ENCODE results near the gene CSNK2A1.
"Not testable (repeated sequence)": the region's sequence is repeated elsewhere in the genome, so short reads cannot be mapped to it uniquely, and the experiment has no call there.

The CSNK2A1 gene

GRCh38 chr20:496126-496696 is 47.4 kb downstream of the CSNK2A1 start:
- in situ Hi-C loops (cut with HindIII; ENCODE audit: low sequenced_read_pairs) = no loop called here

- in situ Hi-C loops (cut with HindIII; ENCODE audit: low sequenced_read_pairs) = no loop called here
These were observed 51.4 kb downstream of the CSNK2A1 start for GRCh38 chr20:492159-492558.

GRCh38 chr20:487655-488054 is 55.9 kb downstream of the CSNK2A1 start:
- in situ Hi-C loops (cut with HindIII; ENCODE audit: low sequenced_read_pairs) = no loop called here

GRCh38 chr20:483815-484644 is 59.6 kb downstream of the CSNK2A1 start:
- in situ Hi-C loops (cut with HindIII; ENCODE audit: low sequenced_read_pairs) = no loop called here

- in situ Hi-C loops (cut with HindIII; ENCODE audit: low sequenced_read_pairs) = no loop called here
These were observed 62.4 kb downstream of the CSNK2A1 start for GRCh38 chr20:481167-481566.

- in situ Hi-C loops (cut with HindIII; ENCODE audit: low sequenced_read_pairs) = no loop called here
These were observed 63.5 kb downstream of the CSNK2A1 start for GRCh38 chr20:480044-480443.

GRCh38 chr20:479487-479886 is 64.1 kb downstream of the CSNK2A1 start:
- in situ Hi-C loops (cut with HindIII; ENCODE audit: low sequenced_read_pairs) = no loop called here

- in situ Hi-C loops (cut with HindIII; ENCODE audit: low sequenced_read_pairs) = no loop called here
These were observed 64.6 kb downstream of the CSNK2A1 start for GRCh38 chr20:478949-479429.

- in situ Hi-C loops (cut with HindIII; ENCODE audit: low sequenced_read_pairs) = no loop called here
These were observed 65.3 kb downstream of the CSNK2A1 start for GRCh38 chr20:478010-478948.

GRCh38 chr20:476561-477249 is 66.9 kb downstream of the CSNK2A1 start:
- in situ Hi-C loops (cut with HindIII; ENCODE audit: low sequenced_read_pairs) = not testable (repeated sequence)

GRCh38 chr20:475463-476357 is 67.9 kb downstream of the CSNK2A1 start:
- in situ Hi-C loops (cut with HindIII; ENCODE audit: low sequenced_read_pairs) = no loop called here

- in situ Hi-C loops (cut with HindIII; ENCODE audit: low sequenced_read_pairs) = no loop called here
These were observed 69.0 kb downstream of the CSNK2A1 start for GRCh38 chr20:474581-474980.

- in situ Hi-C loops (cut with HindIII; ENCODE audit: low sequenced_read_pairs) = no loop called here
These were observed 70.7 kb downstream of the CSNK2A1 start for GRCh38 chr20:472889-473292.

GRCh38 chr20:472137-472846 is 71.3 kb downstream of the CSNK2A1 start:
- in situ Hi-C loops (cut with HindIII; ENCODE audit: low sequenced_read_pairs) = no loop called here

- in situ Hi-C loops (cut with HindIII; ENCODE audit: low sequenced_read_pairs) = no loop called here
These were observed 73.7 kb downstream of the CSNK2A1 start for GRCh38 chr20:469746-470490.

GRCh38 chr20:467755-468154 is 75.8 kb downstream of the CSNK2A1 start:
- in situ Hi-C loops (cut with HindIII; ENCODE audit: low sequenced_read_pairs) = no loop called here

- in situ Hi-C loops (cut with HindIII; ENCODE audit: low sequenced_read_pairs) = no loop called here
These were observed 81.2 kb downstream of the CSNK2A1 start, which contains the start of gene TBC1D20 for GRCh38 chr20:462199-462991. Gene TBC1D20 (minus strand): TSS chr20:462533. CDS start chr20:462405, 128 bp downstream.

Data from DLD1 (cell line).